Measurements from ENCODE around the gene TCERG1L. TPM values are rescaled to one million over a fixed set of nuclear protein-coding genes. Genes with fewer than 3 reads are reported as not detected.

TCERG1L gene
- total RNA-seq, 4 donors from 2014 or later, result 0.24 TPM; not detected in 3

DNA sequence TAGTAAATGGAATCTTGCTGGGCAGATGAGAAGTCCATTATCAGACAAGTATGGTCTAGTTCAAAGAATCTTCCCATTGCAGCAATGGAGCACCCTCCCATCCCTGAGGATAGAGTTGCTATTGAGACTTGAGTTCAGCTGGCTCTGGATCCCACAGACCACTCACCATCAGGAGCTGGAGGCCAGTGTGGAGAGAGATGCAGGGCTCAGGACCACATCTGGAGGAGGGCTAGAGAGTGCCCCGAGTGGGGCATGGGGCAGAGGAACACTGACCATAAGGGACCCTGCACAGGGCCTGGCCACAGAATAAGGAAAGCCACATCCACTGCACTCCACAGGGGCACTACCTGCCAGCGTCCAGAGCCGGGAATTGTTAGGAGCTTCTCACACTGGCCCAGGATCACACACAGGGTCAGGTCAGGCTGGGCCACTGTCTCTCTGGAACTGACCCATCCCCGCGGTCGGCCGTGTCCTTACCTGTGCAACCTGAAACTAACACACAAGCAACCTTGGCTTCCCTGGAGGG is 41.3 kb upstream of the TCERG1L start:
- no peak for DNase-seq (ENCODE audit: low spot score)
- TF ChIP-seq, protein P1, sequence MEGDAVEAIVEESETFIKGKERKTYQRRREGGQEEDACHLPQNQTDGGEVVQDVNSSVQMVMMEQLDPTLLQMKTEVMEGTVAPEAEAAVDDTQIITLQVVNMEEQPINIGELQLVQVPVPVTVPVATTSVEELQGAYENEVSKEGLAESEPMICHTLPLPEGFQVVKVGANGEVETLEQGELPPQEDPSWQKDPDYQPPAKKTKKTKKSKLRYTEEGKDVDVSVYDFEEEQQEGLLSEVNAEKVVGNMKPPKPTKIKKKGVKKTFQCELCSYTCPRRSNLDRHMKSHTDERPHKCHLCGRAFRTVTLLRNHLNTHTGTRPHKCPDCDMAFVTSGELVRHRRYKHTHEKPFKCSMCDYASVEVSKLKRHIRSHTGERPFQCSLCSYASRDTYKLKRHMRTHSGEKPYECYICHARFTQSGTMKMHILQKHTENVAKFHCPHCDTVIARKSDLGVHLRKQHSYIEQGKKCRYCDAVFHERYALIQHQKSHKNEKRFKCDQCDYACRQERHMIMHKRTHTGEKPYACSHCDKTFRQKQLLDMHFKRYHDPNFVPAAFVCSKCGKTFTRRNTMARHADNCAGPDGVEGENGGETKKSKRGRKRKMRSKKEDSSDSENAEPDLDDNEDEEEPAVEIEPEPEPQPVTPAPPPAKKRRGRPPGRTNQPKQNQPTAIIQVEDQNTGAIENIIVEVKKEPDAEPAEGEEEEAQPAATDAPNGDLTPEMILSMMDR (IDR thresholded peaks at IDR 0.05), result no peak
- no peak for ATAC-seq (ENCODE audit: low FRiP score)

DNA sequence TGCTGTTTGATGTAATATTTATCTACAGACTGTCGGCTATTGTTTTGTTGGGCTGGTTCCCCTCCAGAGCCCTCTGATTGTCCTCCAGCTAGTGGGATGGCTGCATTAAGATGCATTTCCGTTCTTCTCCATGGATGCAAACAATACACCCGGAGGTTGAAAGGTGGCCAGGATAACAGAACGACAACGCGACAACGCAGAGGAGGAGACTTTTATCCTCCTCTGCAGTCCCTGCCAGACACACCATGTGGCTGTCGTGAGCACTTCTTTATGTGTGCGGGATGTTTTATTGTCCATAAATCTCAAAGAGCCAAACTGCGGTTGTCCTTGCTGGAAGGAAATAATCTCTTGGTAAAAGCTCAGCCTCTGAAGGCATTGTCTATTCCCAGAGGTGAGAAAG is 39.1 kb upstream of the TCERG1L start:
- TF ChIP-seq, protein P1 (IDR thresholded peaks at IDR 0.05), result no peak
- DNase-seq (ENCODE audit: low spot score), result no peak
- ATAC-seq (ENCODE audit: low FRiP score), result no peak

DNA sequence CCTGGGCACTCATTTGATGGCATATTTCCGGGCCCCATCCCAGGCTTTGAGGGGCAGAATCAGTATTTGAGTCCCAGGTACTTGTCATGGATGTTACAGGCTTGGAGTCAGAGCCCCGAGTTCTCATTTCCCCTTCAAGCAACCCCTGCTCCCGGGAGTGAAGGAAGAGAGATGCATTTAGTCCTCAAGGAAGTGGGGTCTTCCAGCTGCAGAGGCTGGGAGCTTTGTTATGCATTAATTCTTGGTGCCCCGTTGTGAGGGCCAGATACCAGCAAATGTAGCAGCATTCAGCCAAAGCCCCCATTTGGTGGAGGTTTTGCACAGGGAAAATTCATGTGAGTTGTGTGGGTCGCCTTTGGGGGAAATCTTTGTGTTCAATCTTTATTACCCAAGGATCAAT is 38.7 kb upstream of the TCERG1L start:
- ATAC-seq (ENCODE audit: low FRiP score), result no peak
- DNase-seq (ENCODE audit: low spot score), result no peak
- TF ChIP-seq, protein P1 (IDR thresholded peaks at IDR 0.05), result no peak

DNA sequence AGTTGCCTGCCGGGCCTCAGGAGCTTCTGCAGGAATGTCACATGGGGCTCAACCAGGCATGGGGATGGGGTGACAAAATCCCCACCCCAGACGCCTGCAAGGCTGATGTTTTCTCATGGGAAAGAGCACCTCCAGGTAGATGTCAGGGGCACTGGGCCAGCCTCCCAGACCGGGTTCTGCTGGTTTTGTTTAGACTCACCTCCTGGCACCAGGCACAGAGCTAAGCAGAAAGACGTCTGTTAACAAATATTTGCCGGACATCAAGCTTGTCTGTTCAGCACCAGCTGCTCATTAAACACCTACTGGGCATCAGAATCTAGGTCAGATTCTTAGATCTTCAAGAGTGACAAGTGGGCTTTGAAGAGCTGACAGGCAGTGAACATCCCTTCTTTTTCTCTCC is 34.9 kb upstream of the TCERG1L start:
- no peak for ATAC-seq (ENCODE audit: low FRiP score)
- TF ChIP-seq, protein P1 (IDR thresholded peaks at IDR 0.05), result no peak
- no peak for DNase-seq (ENCODE audit: low spot score)

DNA sequence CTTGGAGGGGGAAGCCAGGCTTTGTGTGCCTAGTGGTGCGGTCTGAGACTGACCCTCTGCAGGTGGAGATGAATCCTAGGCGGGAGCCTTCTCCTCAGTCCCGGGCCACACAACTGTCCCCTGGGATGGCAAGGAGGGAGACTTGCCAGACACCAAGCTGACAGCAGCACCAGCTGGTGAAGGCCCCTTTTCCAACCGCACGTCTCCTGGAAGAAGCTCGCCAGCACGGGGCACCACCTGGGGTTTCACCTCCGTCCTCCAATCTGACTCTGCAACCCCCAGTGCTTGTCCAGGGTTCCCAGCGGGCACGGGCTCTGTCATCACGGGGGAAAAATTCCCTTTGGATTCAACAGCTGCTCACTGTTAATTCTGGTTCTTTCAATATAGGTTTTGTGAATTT is 34.2 kb upstream of the TCERG1L start:
- DNase-seq (ENCODE audit: low spot score), result no peak
- ATAC-seq (ENCODE audit: low FRiP score), result no peak
- TF ChIP-seq, protein P1 (IDR thresholded peaks at IDR 0.05), result no peak

GRCh38 chr10:131344747-131345146 is 33.2 kb upstream of the TCERG1L start:
- ATAC-seq (ENCODE audit: low FRiP score), result no peak
- TF ChIP-seq, protein P1 (IDR thresholded peaks at IDR 0.05), result no peak
- no peak for DNase-seq (ENCODE audit: low spot score)

- TF ChIP-seq, protein P1 (IDR thresholded peaks at IDR 0.05), result no peak
- ATAC-seq (ENCODE audit: low FRiP score), result no peak
- no peak for DNase-seq (ENCODE audit: low spot score)
These were observed 26.2 kb upstream of the TCERG1L start for GRCh38 chr10:131337741-131338140.
